GM18499 (cell line): Measurements from ENCODE around the gene TOMM70.
"Not testable (repeated sequence)": the region's sequence is repeated elsewhere in the genome, so short reads cannot be mapped to it uniquely, and the experiment has no call there.

Experiments used
- ATAC-seq: cut with Tn5 transposase; IDR thresholded peaks from one replicate; pipeline ENCODE4 v1.9.1; 2021; ENCODE audit warnings: moderate number of reproducible peaks; ENCODE audit not compliant: insufficient read depth, unreplicated experiment

The TOMM70 gene

DNA sequence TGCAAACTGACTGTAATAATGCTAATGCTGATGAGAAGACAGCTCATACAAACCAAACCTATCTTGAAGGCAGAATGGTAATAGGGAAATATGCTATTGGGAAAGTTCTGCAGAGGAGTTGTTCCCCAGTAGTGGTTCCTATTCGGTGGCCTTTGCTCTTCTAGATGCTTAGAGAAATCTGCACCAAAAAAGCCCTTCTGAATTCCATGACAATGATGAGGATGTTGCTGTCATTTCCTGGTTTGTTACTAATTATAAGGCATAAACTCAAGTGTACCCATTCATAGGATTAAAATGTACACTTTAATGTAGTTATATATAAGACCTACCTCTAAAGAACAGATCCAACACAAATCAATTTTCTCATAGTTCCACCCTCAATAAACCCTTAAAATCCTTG, 30.1 kb downstream of the TOMM70 start:
- ATAC-seq = no peak

GRCh38 chr3:100368441-100368840, 32.4 kb downstream of the TOMM70 start:
- ATAC-seq = no peak

DNA sequence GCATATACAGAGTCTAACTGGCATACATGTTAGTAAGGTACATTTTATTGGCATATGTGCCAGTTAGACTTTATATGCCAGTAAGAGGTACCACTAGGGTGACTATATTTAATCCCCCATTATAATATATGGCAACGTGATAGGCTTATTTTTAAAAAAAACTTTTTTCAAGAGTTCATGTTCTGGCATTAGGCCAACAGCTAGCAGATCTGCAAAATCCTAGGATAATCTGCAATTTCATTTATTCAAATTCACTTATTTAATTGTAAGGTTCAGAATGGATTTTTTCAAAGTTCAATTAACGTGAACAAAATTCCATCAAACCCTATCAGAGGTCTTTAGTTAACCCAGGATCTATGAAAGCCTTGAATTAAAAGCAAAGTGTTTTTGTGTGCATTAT, 34.5 kb downstream of the TOMM70 start:
- ATAC-seq = no peak

DNA sequence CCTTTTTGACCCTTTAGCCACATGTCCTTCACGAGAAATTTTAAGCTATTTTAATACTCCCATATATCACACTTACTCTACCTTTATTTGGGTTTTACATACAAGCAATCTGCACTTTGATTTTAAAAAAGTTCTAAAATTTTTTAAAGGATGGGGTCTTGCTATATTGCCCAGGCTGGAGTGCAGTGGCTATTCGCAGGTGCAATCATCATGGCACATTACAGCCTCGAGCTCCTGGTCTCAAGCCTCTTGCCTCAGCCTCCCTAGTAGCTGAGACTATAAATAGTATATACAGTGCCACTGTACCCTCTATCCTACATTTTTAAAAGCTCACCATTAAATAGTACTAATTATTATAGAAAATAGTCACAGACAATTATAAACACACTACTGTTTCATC, 36.5 kb downstream of the TOMM70 start:
- no peak for ATAC-seq

DNA sequence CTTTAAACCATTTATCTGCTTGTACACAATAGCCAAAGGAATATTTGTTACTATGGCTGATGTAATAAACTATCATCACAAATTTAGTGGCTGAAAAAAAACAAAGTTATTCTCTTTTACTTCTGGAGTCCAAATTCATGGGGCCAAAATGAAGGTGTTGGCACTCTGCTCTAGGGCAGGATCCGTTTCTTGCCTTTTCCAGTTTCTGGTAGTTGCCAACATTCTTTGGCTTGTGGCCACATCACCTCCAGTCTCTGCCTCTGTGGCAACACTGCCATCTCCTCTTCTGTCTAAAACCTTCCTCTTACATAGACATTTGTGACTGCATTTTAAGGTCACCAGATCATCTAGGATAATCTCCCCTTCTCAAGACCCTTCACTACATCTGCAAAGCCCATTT, 39.0 kb downstream of the TOMM70 start:
- no peak for ATAC-seq

DNA sequence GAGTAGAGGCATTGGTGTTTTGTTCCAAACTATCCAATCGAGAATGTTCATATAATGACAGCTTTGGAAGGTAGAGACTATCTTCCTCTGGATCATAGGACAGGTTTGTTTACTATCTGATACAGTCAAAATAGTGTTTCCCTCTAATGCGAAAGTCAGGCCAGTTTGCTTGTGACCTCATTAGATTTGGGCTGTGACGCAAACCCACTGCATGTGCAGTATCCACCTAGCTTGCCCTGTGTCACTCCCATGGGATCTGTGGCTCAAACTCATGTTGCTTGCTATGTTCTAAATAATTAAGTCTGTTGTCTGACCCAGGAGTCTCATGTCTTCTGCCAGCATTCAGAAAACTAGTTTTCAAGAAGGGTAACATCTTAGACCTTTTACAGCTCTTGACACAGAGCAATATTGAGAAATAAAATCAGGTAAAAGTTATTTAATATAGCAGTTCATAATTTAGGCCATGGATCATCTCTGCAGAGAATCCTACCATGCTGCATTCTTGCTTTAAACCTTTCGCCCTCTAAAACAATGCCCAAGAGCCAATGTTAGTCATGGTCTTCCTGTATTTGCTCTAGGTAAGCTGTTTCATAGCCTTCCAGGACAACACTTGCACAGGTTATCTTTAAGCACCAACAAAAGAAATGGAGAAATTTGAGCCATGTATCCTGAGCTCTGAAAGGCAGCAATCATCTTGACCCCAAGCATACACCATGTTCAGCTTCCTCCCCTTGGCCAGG, 40.0 kb downstream of the TOMM70 start:
- ATAC-seq = no peak

- no peak for ATAC-seq
These were observed 41.9 kb downstream of the TOMM70 start for GRCh38 chr3:100359035-100359434.

GRCh38 chr3:100358413-100358812, 42.5 kb downstream of the TOMM70 start:
- no peak for ATAC-seq

- ATAC-seq = no peak
These were observed 46.0 kb downstream of the TOMM70 start for GRCh38 chr3:100354850-100355249.

DNA sequence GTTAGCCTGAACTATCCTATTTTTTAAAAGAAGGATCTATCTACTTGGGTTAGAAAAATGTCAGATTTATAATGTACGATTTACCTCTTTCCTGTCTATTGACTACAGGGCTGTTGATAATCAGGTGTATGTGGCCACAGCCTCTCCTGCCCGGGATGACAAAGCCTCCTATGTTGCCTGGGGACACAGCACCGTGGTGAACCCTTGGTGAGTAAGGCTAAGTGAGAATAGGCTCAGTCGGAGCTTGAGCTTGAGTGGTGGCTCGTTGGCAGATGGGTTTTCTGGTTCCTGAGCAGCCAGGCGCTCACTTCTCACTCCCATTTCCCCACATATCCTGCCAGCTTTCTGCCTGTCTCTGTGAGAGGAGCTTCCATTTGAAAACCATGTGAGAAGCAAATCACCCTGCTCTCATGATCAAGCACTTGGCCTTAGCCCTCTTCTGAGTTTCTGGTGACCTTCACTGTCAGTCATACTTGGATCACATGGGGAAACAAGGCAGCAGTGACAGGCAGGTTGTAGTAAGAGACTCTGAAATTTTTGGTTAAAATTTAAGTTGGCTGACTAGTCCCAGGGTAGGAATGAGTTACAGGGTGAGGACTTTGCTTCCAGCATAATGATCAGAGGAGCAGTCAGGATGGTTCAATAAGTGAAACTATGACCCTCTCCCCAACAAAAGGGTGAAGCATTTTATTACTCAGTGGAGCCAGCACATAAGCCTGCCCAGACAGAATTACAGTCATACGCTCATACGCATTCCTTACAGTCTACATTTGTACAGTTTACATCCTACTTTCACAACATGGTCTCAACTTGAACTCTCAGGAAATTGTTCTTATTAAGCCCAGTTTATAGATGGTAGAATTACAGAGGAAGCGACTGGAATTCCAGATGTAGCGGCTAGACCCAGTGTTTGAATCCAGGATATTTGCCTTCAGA, 48.3 kb downstream of the TOMM70 start:
- no peak for ATAC-seq

DNA sequence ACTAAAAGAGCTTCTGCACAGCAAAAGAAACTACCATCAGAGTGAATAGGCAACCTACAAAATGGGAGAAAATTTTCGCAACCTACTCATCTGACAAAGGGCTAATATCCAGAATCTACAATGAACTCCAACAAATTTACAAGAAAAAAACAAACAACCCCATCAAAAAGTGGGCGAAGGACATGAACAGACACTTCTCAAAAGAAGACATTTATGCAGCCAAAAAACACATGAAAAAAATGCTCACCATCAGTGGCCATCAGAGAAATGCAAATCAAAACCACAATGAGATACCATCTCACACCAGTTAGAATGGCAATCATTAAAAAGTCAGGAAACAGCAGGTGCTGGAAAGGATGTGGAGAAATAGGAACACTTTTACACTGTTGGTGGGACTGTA, 49.1 kb downstream of the TOMM70 start:
- not testable (repeated sequence) for ATAC-seq

DNA sequence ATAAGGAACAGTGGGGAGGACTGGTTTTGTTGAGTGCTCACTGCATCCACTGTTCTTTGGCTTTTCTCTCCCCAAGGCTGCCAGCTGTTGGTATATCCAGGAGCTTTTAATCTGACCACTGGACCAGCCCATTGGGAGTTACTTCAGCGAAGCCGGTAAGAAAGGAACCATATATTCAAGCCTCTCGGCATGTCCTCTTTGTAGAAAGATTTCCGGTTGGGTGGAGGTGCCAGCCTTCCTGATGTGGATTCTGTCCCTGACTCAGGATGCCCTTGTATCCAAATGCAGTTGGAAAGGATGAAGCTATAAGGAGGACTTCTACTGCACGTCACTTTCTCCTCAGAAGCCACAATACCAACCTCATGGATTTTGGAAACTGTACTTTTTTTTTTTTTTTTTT, 52.2 kb downstream of the TOMM70 start:
- no peak for ATAC-seq

- ATAC-seq = no peak
These were observed 60.4 kb downstream of the TOMM70 start for GRCh38 chr3:100340527-100340926.

- ATAC-seq = no peak
These were observed 61.1 kb downstream of the TOMM70 start for GRCh38 chr3:100339786-100340185.

GRCh38 chr3:100338911-100339310, 62.0 kb downstream of the TOMM70 start:
- no peak for ATAC-seq

DNA sequence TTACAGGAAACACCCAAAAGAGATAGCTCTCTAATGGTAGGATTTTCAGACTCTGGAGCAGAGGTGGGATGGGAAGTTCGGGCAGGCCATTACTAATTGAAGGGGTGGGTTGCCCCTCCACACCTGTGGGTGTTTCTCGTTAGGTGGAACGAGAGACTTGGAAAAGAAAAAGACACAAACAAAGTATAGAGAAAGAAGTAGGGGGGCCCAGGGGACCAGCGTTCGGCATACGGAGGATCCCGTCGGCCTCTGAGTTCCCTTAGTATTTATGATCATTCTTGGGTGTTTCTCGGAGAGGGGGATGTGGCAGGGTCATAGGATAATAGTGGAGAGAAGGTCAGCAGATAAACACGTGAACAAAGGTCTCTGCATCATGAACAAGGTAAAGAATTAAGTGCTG, 64.7 kb downstream of the TOMM70 start:
- not testable (repeated sequence) for ATAC-seq

- ATAC-seq = peak; percentile 34
These were observed 65.5 kb downstream of the TOMM70 start for GRCh38 chr3:100335434-100335833.

DNA sequence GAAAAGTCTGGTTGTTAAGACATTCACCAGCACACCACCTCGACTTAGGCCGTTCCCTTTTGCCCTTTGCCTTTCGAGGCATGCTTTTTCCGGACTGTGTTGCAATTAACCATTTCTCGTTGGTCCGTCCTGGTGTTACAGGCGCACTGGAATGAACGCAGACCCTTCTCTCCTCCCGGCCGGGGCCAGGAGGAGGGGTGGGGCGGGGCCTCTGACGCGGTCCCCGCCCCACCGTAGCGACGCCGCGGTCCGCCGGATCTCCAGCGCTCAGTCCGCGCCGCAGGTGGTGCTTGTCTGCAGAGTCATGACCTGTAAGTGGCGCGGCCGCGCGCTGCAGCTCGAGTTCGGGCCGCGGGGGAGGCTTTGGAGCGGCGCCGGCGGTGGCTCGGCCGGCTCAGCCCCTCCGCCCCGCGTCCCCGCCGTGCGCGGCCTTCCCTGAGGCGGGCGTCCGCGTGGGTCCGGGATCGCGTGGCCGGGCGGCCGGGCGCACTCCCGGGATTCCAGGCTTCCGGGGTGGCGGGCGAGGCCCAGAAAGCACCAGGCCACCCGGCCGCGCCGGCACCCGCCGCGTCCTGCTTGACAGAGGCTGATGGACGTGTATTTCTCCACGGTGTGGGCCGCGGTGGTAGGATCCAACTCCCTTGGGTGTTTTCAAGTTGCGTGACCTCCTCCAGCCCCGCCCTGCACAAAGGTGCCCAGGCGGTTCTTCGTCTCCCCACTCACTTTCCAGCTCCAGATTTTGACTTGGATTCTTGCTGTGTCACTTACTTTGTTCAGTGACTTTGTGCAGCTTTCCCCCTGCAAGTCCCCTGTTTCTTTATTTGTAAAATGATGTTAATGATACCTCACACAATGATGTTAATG, 66.2 kb downstream of the TOMM70 start, which contains the start of gene NIT2:
Gene NIT2, plus strand, starts transcription at position 270 of the 864 bp plus-strand sequence. Its CDS starts 35 bp downstream, at position 305.
- peak; percentile 76 for ATAC-seq

DNA sequence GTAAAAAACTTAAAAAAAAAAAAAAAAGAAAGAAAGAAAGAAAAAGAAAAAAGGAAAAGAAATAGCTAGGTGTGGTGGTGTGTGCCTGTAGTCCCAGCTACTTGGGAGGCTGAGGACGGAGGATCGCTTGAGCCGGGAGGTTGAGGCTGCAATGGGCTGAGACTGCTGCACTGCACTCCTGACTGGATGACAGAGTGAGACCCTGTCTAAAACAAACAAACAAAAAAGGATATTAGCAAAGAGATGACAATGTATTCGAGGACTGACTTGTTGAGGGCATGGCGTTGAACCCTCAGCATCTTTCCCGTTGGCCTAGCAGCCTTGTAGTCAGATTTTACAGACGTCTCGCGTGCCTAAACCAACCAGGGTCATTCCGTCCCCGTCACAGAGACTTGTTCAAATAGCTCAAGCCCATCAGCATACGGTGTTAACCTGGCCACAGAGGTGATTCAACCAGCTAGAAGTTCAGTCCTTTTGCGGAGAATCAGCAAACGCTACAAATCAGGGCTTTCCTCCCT, 66.9 kb downstream of the TOMM70 start:
- ATAC-seq = peak; percentile 24

- ATAC-seq = no peak
These were observed 67.8 kb downstream of the TOMM70 start for GRCh38 chr3:100333051-100333450.
